Heart left ventricle (tissue), 13 donors: ENCODE data around the gene HSF5.

ENCODE experiments used
- CTCF ChIP-seq, 12 donors: fragments of 200-600 bp; sonication (generic) in 4 of 12; IDR thresholded peaks; one replicate each; pipeline versions ENCODE4 v1.5.0 to v1.8.0; 2018 to 2022; ENCODE audit warnings: antibody characterized with exemption in 12 of 12, mild to moderate bottlenecking in 5 of 12
- POLR2A ChIP-seq, 2 donors: fragments of 450-650 bp; IDR thresholded peaks; one replicate each; pipeline ENCODE4 v1.6.1; 2017; ENCODE audit warnings: antibody characterized with exemption in 2 of 2, mild to moderate bottlenecking in 2 of 2, moderate library complexity in 2 of 2
- donor health status: ischemic (EF 13 %, LVEDD 7.1; RV severe dilation, severe dysfunction).
- donor health status: DM: no; HTN: yes; CAD: no.
- donor health status: DM: no; HTN: no; CAD: no.
- donor health status: ischemic (EF 25% LVEDD 6.9; RV normal size, moderate dysfunction).
- donor health status: ischemic (EF 25% LVEDD 5.7; RV mildly dilated, moderate dysfunction).
- donor health status: ischemic (EF 35%, LVEDD 5.7; RV mildly dilated, moderate dysfunction).
- donor health status: nonischemic (EF 11% LVEDD 7.7; RV severe dilation, severe dysfunction).
- donor health status: DM: yes; HTN: yes; CAD: no.
- donor health status: PGD.
- donor health status: ischemic (EF 29% LVEDD 5.4; RV normal size, mild dysfunction).
- donor health status: nonischemic (EF 23%, LVEDD 6.1; RV moderate dilation, normal function).

GRCh38 chr17:58409432-58409831 lies 78.8 kb downstream of the HSF5 start:
- TF ChIP-seq POLR2A (IDR thresholded peaks at IDR 0.05) = no peak
- TF ChIP-seq CTCF (IDR thresholded peaks at IDR 0.05) = no peak
